Measurements from ENCODE around the gene ATOX1. TPM values are rescaled to one million over a fixed set of nuclear protein-coding genes. Genes with fewer than 3 reads are reported as not detected.
A peak's percentile ranks its signal among the peaks of the same experiment; 100 is the strongest.

Gene ATOX1
- total RNA-seq, 4 donors from 2014 or later: 73.4 to 236 (median 157) TPM

DNA sequence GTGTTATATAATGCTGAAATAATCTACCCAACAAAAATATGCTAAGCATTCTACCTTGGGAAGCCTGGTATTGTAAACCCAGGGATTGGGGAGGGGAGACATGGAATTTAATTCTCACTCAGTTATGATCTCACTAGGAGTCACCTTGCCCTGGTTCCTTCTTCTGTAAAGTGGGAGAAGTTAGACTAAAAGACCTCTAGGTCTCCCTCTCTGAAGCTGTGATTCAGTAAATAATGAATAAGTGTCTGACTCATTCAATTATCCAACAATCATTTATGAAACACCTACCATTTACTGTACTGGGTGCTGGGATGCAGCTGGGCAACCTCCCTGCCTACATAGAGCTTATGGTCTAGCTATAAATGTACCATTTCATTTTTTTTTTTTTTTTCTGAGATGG is 51.5 kb downstream of the ATOX1 start:
- no peaks in the 10 kb centered on the region for H3K27me3 ChIP-seq
- no peak overlapping the region for H3K27ac ChIP-seq
- H3K9me3 ChIP-seq: no peaks in the 10 kb centered on the region
- intact Hi-C loops (cut with DNase I): no loop called here
- TF ChIP-seq, protein P1, sequence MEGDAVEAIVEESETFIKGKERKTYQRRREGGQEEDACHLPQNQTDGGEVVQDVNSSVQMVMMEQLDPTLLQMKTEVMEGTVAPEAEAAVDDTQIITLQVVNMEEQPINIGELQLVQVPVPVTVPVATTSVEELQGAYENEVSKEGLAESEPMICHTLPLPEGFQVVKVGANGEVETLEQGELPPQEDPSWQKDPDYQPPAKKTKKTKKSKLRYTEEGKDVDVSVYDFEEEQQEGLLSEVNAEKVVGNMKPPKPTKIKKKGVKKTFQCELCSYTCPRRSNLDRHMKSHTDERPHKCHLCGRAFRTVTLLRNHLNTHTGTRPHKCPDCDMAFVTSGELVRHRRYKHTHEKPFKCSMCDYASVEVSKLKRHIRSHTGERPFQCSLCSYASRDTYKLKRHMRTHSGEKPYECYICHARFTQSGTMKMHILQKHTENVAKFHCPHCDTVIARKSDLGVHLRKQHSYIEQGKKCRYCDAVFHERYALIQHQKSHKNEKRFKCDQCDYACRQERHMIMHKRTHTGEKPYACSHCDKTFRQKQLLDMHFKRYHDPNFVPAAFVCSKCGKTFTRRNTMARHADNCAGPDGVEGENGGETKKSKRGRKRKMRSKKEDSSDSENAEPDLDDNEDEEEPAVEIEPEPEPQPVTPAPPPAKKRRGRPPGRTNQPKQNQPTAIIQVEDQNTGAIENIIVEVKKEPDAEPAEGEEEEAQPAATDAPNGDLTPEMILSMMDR (IDR thresholded peaks at IDR 0.05): no peak
- TF ChIP-seq POLR2A (IDR thresholded peaks at IDR 0.05): no peak
- no peaks in the 10 kb centered on the region for H3K36me3 ChIP-seq
- H3K4me3 ChIP-seq (replicated peaks in 1 of 3): no peak overlapping the region
- DNase-seq: no peak
- no peaks in the 10 kb centered on the region for H3K4me1 ChIP-seq

DNA sequence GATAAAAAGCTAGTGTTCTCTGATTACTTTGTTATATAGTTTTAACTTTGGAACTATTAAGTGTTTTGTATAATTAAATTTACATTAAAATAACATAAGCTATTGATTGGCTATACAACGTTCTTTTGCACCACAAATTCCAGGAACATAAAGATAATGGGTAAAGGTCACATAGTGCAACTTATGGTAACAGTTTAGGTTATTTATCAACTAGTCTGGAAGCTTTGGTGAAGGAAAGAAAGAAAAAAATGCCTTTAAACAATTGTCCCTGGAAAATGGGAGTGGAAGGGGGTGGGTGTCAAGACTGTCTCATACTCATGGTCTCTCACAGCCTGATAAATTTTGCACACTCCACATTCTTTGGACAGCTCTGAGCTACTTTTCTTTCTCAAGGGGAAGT is 54.7 kb downstream of the ATOX1 start:
- no peak overlapping the region for H3K4me3 ChIP-seq (replicated peaks in 1 of 3)
- H3K9me3 ChIP-seq: no peaks in the 10 kb centered on the region
- 90 to 92% methylated on average over 1 of the region's 1 CpG for WGBS, 2 donors
- intact Hi-C loops (cut with DNase I): no loop called here
- DNase-seq: no peak
- no peaks in the 10 kb centered on the region for H3K36me3 ChIP-seq
- TF ChIP-seq, protein P1 (IDR thresholded peaks at IDR 0.05): no peak
- no peak for TF ChIP-seq POLR2A (IDR thresholded peaks at IDR 0.05)
- H3K4me1 ChIP-seq: peaks cover 6 to 16% of the 10 kb centered on the region in 2 donors
- H3K27me3 ChIP-seq: no peaks in the 10 kb centered on the region
- H3K27ac ChIP-seq: no peak overlapping the region

DNA sequence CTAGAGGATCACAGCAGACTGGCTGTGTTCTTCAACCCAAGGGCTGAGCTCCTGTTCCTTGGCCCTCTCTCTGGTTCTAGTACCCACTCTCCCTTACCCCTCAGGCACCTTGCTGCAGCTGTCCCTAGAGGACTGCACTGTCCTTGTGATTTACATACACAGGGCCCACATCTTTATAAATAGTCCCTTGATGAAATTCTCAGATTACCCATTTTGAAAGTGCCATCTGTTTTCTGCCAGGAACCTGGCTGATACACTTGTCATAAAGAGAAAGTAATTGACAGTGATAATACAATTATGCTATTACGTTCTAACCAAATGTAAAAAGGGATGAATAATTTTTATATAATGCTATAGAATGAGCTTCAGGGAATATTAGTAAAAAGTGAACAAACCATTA is 55.2 kb downstream of the ATOX1 start:
- WGBS, 2 donors: 89 to 93% methylated on average over 1 of the region's 1 CpG
- Histone ChIP-seq H3K4me1 (peaks cover 9 to 19% of the 10 kb centered on the region in 2 donors), H3K9me3 (no peaks in the 10 kb centered on the region), H3K27me3 (no peaks in the 10 kb centered on the region), H3K4me3 (replicated peaks in 1 of 3) (no peak overlapping the region), H3K27ac (no peak overlapping the region), H3K36me3 (no peaks in the 10 kb centered on the region)
- intact Hi-C loops (cut with DNase I): no loop called here
- TF ChIP-seq, protein P1 (IDR thresholded peaks at IDR 0.05): no peak
- no peak for TF ChIP-seq POLR2A (IDR thresholded peaks at IDR 0.05)
- no peak for DNase-seq

DNA sequence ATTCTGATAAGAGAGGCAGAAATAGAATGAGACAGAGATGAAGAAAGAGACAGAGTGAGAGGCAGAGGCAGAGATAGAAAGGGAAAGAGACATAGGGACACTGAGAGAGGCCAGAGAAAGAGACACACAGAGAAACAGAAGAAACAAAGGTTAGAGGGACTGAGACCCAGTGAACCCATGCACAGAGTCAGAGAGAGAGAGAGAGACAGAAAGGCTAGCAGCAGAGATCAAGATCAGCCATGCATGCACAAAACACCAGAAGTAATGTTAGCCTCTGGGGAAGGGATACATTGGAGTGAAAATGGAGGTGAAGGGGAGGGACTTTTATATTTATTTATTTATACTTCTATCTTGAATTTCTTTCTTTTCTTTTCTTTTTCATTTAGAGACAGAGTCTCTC is 57.6 kb downstream of the ATOX1 start:
- DNase-seq: peak in 1 of 2 donors; percentile 19
- intact Hi-C loops (cut with DNase I): no loop called here
- TF ChIP-seq POLR2A (IDR thresholded peaks at IDR 0.05): no peak
- Histone ChIP-seq H3K4me1 (peaks cover 9 to 30% of the 10 kb centered on the region in 2 donors), H3K36me3 (no peaks in the 10 kb centered on the region), H3K4me3 (replicated peaks in 1 of 3) (no peak overlapping the region), H3K9me3 (no peaks in the 10 kb centered on the region), H3K27me3 (no peaks in the 10 kb centered on the region), H3K27ac (no peak overlapping the region)

DNA sequence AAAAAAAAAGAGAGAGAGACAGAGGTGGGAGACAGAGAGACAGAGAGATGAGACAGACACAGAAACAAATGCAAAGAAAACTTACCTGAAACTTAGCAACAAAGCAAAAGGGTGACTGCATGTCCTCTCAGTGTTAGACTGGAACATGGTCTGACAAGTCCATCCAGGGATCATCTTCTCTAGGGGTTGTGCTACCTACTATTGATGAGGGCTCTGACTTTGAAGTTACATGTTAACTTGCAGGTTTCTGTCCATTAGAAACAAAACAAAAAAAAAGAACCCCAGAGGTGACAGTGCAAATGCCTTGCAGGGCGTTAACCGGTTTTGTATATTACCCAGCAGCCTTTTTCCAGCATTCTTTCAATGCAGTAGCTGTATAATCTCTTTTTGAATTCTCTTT is 58.1 kb downstream of the ATOX1 start:
- peaks cover 9 to 31% of the 10 kb centered on the region in 2 donors for H3K4me1 ChIP-seq
- peak overlapping the region in 1 of 3 donors; percentile 73 for H3K27ac ChIP-seq
- WGBS, 2 donors: 83 to 85% methylated on average over 2 of the region's 2 CpGs

More for the DNA sequence above, 58.1 kb downstream of the ATOX1 start:
- H3K27me3 ChIP-seq: no peaks in the 10 kb centered on the region
- TF ChIP-seq, protein P1 (IDR thresholded peaks at IDR 0.05): no peak
- no peak for TF ChIP-seq POLR2A (IDR thresholded peaks at IDR 0.05)
- no peak for DNase-seq
- H3K36me3 ChIP-seq: no peaks in the 10 kb centered on the region
- intact Hi-C loops (cut with DNase I): no loop called here
- no peaks in the 10 kb centered on the region for H3K9me3 ChIP-seq
- no peak overlapping the region for H3K4me3 ChIP-seq (replicated peaks in 1 of 3)

Measured in thyroid gland (tissue), 4 donors.